ENCODE measurements around the gene ZNF638.

The ZNF638 gene

DNA sequence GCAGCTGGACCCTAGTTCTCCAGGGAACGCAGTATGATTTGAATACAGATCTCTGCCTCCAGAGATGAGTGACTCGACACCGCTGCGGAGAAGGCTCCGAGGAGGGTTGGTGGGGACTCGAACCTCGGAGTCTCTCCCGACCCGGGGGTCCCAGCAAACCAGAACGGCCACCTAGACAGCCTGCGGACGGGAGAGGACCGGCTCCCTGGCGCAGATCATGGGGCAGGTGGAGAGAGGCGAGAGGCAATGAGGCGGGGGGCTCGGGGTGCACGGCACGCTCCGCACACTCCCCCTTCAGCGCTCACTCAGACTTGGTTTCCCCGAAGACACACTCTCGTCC, 134.3 kb downstream of the ZNF638 start:
- H2AFZ ChIP-seq (ENCODE audit: low read depth), result no peak overlapping the region
- no peak overlapping the region for H3K27ac ChIP-seq
- no peaks in the 10 kb centered on the region for H3K36me3 ChIP-seq (ENCODE audit: insufficient read depth)
- H3K4me1 ChIP-seq (ENCODE audit: low read depth, poor library complexity, severe bottlenecking), result no peaks in the 10 kb centered on the region
- H3K4me3 ChIP-seq (IDR thresholded peaks at IDR 0.05; ENCODE audit: insufficient read depth, low read depth, low read length), result no peak overlapping the region
- H3K9ac ChIP-seq, result no peak overlapping the region
- H3K4me2 ChIP-seq, result no peak overlapping the region
- H4K20me1 ChIP-seq (ENCODE audit: insufficient read depth), result no peaks in the 10 kb centered on the region
- TF ChIP-seq, protein P1, sequence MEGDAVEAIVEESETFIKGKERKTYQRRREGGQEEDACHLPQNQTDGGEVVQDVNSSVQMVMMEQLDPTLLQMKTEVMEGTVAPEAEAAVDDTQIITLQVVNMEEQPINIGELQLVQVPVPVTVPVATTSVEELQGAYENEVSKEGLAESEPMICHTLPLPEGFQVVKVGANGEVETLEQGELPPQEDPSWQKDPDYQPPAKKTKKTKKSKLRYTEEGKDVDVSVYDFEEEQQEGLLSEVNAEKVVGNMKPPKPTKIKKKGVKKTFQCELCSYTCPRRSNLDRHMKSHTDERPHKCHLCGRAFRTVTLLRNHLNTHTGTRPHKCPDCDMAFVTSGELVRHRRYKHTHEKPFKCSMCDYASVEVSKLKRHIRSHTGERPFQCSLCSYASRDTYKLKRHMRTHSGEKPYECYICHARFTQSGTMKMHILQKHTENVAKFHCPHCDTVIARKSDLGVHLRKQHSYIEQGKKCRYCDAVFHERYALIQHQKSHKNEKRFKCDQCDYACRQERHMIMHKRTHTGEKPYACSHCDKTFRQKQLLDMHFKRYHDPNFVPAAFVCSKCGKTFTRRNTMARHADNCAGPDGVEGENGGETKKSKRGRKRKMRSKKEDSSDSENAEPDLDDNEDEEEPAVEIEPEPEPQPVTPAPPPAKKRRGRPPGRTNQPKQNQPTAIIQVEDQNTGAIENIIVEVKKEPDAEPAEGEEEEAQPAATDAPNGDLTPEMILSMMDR (conservative IDR thresholded peaks at IDR 0.05; ENCODE audit: low read depth, low read length), result no peak
- H3K27me3 ChIP-seq (ENCODE audit: insufficient read depth, low read depth), result no peaks in the 10 kb centered on the region
- H3K79me2 ChIP-seq (ENCODE audit: insufficient read depth, low read depth), result no peaks in the 10 kb centered on the region

DNA sequence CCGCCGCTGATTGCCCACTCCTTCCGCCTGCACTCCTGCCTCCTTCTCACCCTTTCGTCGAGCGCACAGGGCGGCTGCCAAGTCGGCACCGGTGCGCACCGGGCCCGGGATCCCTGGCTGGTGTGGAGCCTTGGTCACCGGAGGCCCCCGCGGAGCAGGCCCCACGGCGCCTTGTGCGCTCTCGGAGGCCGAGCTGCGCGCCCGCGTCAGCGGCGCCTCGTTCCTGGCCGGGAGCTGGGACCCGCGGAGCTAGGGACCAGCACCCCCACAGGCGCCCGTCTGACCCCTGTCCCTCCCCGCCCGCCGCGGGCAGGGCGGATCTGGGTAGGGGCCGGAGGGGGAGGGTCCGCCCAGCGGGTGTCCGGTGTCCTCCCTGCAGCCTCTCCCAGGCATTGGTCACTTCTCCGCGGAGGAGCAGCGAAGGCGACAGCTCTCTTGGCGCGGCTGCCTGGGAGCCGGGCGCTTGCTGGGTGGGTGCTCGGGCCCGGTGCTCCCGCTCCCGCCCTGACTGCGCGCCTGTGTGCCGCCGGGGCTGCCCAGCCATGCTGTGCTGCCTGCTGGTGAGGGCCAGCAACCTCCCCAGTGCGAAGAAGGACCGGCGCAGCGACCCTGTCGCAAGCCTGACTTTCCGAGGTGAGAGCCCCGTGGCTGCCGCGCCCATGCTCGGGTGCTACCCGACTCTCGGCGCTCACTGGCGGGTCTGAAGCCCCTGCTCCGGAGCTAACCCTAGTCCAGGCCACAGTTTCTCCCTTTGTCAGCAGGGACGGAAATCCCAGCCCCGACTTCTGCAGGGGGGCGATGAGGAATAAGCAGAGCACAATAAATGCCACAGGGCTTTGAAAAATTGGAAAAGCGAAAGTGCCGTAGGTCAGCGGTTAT, 135.0 kb downstream of the ZNF638 start:
- no peaks in the 10 kb centered on the region for H3K27me3 ChIP-seq (ENCODE audit: insufficient read depth, low read depth)
- no peaks in the 10 kb centered on the region for H4K20me1 ChIP-seq (ENCODE audit: insufficient read depth)
- TF ChIP-seq, protein P1 (conservative IDR thresholded peaks at IDR 0.05; ENCODE audit: low read depth, low read length), result no peak
- no peaks in the 10 kb centered on the region for H3K36me3 ChIP-seq (ENCODE audit: insufficient read depth)
- H3K4me1 ChIP-seq (ENCODE audit: low read depth, poor library complexity, severe bottlenecking), result no peaks in the 10 kb centered on the region
- no peak overlapping the region for H3K27ac ChIP-seq
- no peaks in the 10 kb centered on the region for H3K79me2 ChIP-seq (ENCODE audit: insufficient read depth, low read depth)
- no peak overlapping the region for H3K4me3 ChIP-seq (IDR thresholded peaks at IDR 0.05; ENCODE audit: insufficient read depth, low read depth, low read length)
- H3K9ac ChIP-seq, result no peak overlapping the region
- H3K4me2 ChIP-seq, result no peak overlapping the region
- no peak overlapping the region for H2AFZ ChIP-seq (ENCODE audit: low read depth)

DNA sequence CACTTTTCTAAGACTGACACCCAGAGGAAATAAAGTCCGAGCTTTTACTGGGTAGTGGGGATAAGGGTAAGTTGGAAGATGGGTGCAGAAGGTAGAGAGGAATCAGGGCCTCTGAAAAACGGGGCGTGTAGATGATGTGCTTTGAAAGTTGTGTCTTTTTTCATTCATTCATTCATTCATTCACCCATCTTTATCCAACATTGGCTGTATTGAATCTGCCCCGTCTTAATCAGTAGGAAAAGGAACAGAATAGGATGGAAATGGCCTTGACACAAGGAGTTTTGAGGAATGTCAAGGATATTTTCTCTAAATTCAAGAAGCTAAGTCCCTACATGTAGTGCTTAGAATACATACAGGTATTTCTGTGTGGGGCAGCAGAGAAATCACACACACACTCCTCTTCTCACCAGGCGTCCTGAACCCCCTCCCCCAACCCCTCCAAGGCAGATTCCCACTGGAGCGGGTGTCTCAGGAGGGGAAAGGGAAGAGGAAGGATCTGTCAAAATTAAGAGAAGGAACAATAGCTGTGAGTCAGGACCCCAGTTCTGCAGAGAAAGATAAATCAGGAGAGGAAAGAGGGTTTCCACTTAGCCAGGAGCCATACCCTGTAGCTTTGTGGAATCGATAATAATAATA, 135.7 kb downstream of the ZNF638 start:
- Histone ChIP-seq H3K9ac (no peak overlapping the region), H3K79me2 (ENCODE audit: insufficient read depth, low read depth) (no peaks in the 10 kb centered on the region), H4K20me1 (ENCODE audit: insufficient read depth) (no peaks in the 10 kb centered on the region), H3K4me1 (ENCODE audit: low read depth, poor library complexity, severe bottlenecking) (no peaks in the 10 kb centered on the region), H2AFZ (ENCODE audit: low read depth) (no peak overlapping the region), H3K27me3 (ENCODE audit: insufficient read depth, low read depth) (no peaks in the 10 kb centered on the region), H3K27ac (no peak overlapping the region), H3K4me2 (no peak overlapping the region), H3K4me3 (IDR thresholded peaks at IDR 0.05; ENCODE audit: insufficient read depth, low read depth, low read length) (no peak overlapping the region), H3K36me3 (ENCODE audit: insufficient read depth) (no peaks in the 10 kb centered on the region)
- TF ChIP-seq, protein P1 (conservative IDR thresholded peaks at IDR 0.05; ENCODE audit: low read depth, low read length), result no peak

DNA sequence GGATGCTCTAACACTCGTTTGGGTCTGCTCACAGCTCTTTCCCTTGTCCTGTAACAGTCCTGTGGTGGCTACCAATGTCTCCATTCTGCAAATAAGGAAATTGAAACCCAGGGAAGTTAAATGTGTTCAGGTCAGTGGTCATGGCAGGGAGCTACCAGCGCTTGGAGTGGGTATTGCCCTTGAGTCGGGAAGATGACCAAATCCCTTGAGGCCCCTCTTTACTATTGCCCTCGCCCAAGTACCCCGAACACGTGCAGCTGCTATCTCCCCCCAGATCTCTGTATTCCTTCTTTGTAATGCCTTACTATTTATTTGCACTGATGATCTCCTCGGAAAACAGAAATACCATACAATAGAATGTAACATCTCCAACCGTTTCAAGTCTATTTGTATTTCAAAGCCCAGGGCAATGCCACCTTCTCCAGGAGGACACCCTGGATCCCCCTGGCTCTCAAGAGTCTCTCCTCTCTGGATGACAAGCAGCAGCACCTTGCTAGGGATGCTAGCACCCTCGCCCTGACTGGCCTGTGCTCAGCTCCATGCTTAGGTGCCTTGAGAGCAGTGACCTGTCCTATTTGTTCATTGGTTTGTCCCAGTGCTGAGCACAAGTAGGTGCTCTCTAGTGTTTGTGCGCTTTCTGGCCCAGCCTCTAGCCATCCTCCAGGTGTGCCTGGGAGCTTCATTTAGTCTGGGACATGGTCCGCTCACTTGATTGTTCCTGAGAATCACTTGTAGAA, 136.9 kb downstream of the ZNF638 start:
- H3K4me1 ChIP-seq (ENCODE audit: low read depth, poor library complexity, severe bottlenecking), result no peaks in the 10 kb centered on the region
- no peaks in the 10 kb centered on the region for H4K20me1 ChIP-seq (ENCODE audit: insufficient read depth)
- no peaks in the 10 kb centered on the region for H3K27me3 ChIP-seq (ENCODE audit: insufficient read depth, low read depth)
- no peaks in the 10 kb centered on the region for H3K79me2 ChIP-seq (ENCODE audit: insufficient read depth, low read depth)
- H3K4me2 ChIP-seq, result no peak overlapping the region
- TF ChIP-seq, protein P1 (conservative IDR thresholded peaks at IDR 0.05; ENCODE audit: low read depth, low read length), result no peak
- no peak overlapping the region for H3K27ac ChIP-seq
- H3K4me3 ChIP-seq (IDR thresholded peaks at IDR 0.05; ENCODE audit: insufficient read depth, low read depth, low read length), result no peak overlapping the region
- no peaks in the 10 kb centered on the region for H3K36me3 ChIP-seq (ENCODE audit: insufficient read depth)
- H2AFZ ChIP-seq (ENCODE audit: low read depth), result no peak overlapping the region
- no peak overlapping the region for H3K9ac ChIP-seq
